Skin epidermis (tissue), 12 donors: ENCODE results near the gene NR1I3.
"Not testable (repeated sequence)": the region's sequence is repeated elsewhere in the genome, so short reads cannot be mapped to it uniquely, and the experiment has no call there.

Source experiments
- H3K27ac ChIP-seq, 21 experiments: fragments of 200-600 bp; sonication (generic) in 11 of 21; one replicate each; pipeline ENCODE4 v1.5.0; 2020; ENCODE audit warnings: mild to moderate bottlenecking in 3 of 21, inconsistent platforms in 2 of 21, moderate library complexity in 2 of 21
- H3K4me3 ChIP-seq, 7 experiments: fragments of 200-600 bp; sonication (generic) in 2 of 7; one replicate each; pipeline ENCODE4 v1.5.0; 2020; ENCODE audit warnings: inconsistent platforms in 2 of 7, mild to moderate bottlenecking in 2 of 7, moderate library complexity in 1 of 7

NR1I3 gene

GRCh38 chr1:161255302-161255701, 17.3 kb upstream of the NR1I3 start:
- H3K4me3 ChIP-seq: not testable (repeated sequence)
- peak overlapping the region in 1 of 21 experiments; percentile 45 for H3K27ac ChIP-seq

DNA sequence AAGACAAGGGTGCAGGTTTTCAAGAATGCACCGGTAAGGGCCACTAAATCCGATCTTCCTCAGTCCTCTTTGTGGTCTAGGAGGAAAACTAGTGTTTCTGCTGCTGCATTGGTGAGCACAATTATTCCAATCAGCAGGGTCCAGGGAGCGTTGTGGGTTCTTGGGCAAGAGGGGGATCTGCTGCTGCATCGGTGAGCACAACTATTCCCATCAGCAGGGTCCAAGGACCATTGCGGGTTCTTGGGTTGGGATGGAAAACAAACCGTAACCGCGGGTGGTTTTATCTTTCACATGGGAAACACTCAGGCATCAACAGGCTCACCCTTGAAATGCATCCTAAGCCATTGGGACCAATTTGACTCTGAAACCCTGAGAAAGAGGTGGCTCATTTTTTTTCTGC, 13.6 kb upstream of the NR1I3 start:
- H3K27ac ChIP-seq: no peak overlapping the region
- H3K4me3 ChIP-seq: no peak overlapping the region

DNA sequence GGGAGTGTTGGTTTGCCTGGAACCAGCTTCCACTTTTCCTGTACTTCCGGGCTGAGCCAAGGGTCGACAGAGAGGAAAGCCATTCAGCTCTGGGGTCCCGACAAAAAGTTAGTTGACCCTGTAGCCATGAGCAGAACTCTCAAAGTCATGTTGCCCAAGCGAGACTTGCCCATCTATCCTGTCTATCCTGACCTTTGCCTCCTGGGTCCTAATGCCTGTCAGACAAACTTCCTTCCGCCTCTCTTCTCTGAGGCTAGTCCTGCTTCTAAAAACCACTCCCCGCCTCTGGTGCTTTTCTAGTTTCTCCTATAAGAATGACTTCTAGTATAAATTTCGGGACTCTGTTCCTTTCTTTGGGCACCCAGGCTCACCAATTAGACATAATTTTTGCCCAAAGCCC, 12.8 kb upstream of the NR1I3 start:
- no peak overlapping the region for H3K4me3 ChIP-seq
- H3K27ac ChIP-seq: no peak overlapping the region

DNA sequence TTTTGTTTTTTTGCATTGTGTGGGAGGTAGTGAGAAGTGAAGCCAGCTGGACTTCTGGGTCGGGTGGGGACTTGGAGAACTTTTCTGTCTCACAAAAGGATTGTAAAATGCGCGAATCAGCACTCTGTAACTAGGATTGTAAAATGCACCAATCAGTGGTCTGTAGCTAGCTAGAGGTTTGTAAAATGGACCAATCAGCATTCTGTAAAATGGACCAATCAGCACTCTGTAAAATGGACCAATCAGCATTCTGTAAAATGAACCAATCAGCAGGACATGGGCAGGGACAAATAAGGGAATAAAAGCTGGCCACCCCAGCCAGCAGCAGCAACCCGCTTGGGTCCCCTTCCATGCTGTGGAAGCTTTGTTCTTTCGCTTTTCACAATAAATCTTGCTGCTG, 12.1 kb upstream of the NR1I3 start:
- not testable (repeated sequence) for H3K4me3 ChIP-seq, H3K27ac ChIP-seq

DNA sequence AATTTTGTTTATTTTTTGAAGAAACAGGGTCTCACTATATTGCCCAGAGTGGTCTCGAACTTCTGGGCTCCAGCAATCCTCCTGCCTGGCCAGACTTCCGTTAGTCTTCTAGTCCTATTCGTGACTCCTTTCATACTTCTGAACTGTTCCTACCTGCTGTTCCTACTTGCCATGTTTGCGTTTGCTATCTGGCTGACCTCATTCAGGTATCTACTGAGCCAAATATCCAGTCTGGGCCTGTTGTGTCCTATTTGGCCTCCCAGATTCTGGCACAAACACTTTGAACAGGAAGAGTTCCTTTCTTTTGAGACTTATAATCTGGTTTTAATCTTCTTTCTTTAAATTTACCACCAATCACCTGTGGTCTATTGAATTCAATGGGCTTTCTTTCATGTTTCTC, 6.9 kb upstream of the NR1I3 start:
- Histone ChIP-seq H3K4me3 (no peak overlapping the region), H3K27ac (no peak overlapping the region)

DNA sequence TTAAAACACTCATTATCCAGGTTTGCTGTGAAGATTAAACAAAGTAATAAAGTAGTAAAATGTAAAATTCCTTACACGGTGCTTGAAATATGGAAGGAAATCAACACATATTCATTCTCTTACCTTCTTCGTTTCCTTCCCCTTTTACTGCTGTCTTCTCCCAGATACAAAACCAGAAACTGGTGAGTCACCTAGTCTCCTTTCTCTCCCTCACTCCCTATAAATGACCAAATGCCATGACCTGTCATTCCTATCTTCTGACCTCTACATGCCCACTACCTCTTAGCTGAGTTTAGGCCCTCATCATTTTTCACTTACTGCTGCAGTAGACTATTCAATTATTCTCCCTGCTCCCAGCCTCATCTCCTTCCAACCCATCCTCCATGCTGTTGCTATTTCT, 4.3 kb upstream of the NR1I3 start:
- no peak overlapping the region for H3K4me3 ChIP-seq
- H3K27ac ChIP-seq: no peak overlapping the region

DNA sequence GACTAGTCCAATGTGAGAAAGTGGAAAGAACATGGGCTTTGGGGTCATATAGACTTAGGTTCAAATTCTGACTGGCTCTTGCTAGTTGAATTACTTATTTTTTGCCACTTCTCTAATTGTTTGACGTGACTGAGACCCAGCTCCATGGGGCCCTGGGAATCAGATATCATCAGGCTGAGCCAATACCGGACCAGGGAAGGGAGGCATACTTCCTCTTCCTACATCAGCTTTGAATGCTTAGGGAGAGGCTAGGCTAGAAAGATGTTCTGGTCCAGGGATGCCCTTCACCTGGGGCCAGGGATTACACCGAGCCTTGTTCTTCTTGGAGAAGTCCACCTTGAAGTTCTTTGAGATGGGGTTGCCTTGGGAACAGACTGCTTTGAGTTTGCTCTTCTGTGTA, 3.7 kb upstream of the NR1I3 start:
- Histone ChIP-seq H3K27ac (no peak overlapping the region), H3K4me3 (no peak overlapping the region)

- no peak overlapping the region for H3K27ac ChIP-seq
These were observed 1.8 kb downstream of the NR1I3 start for GRCh38 chr1:161235957-161236775.

GRCh38 chr1:161233102-161233501, 4.9 kb downstream of the NR1I3 start:
- H3K4me3 ChIP-seq: no peak overlapping the region
- H3K27ac ChIP-seq: no peak overlapping the region

More at GRCh38 chr1:161235957-161236775, 1.8 kb downstream of the NR1I3 start:
- H3K4me3 ChIP-seq: no peak overlapping the region

DNA sequence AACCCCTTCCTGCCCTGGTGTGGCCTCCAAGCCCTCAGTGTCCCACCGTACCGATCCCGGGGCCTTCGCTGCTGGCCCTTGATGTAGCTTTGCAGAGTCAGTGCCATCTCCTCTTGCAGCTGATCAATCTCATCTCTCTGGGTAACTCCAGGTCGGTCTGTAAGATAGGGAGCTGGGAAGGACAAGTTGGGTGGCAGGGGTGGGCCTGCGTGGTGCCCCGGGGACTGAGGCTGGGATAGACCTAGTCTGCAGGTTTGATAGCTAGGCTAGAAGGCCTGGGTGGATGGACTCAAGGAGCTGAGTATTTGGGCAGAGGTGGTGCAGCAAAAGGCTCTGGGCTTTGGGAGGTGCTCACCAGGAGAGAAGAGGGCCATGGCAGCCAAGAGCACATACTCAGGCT, 7.2 kb downstream of the NR1I3 start:
- no peak overlapping the region for H3K27ac ChIP-seq
- H3K4me3 ChIP-seq: no peak overlapping the region

GRCh38 chr1:161229896-161230295, 8.1 kb downstream of the NR1I3 start:
- Histone ChIP-seq H3K4me3 (no peak overlapping the region), H3K27ac (no peak overlapping the region)

- Histone ChIP-seq H3K27ac (peak overlapping the region in 9 of 21 experiments; percentile 10 to 88 (median 64)), H3K4me3 (no peak overlapping the region)
These were observed 10.0 kb downstream of the NR1I3 start for GRCh38 chr1:161228032-161228431.

DNA sequence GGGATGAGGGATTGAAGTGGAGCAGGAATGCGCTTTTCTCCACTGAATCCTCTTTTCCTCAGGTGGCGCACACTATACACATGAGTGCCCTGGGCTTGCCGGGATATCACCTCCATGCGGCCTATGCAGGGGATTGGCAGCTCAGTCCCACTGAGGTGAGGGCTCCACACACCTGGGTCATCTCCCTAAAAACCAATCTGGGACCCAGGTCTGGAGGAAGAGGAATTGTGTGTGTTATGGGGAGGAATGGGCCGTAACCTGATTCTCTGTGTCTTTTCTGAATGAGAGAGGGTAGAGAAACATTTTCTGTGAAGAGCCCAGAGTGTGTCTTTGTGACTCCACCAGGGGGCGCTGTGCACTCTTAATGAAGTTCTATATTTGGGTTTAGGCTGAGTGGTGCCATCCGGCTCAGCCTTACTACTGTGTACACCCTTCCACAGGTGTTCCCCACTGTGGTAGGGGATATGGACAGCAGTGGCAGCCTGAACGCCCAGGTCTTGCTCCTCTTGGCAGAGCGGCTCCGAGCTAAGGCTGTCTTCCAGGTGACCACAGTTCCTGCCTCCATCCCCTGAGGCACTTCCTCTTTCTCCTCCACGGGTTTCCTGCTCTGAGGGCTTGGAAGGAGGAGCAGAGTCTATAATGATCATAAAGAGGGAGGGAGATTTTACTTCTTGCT, 10.7 kb downstream of the NR1I3 start:
- Histone ChIP-seq H3K4me3 (peak overlapping the region in 3 of 7 experiments; percentile 12 to 16 (median 15)), H3K27ac (peak overlapping the region in 15 of 21 experiments; percentile 10 to 88 (median 80))

DNA sequence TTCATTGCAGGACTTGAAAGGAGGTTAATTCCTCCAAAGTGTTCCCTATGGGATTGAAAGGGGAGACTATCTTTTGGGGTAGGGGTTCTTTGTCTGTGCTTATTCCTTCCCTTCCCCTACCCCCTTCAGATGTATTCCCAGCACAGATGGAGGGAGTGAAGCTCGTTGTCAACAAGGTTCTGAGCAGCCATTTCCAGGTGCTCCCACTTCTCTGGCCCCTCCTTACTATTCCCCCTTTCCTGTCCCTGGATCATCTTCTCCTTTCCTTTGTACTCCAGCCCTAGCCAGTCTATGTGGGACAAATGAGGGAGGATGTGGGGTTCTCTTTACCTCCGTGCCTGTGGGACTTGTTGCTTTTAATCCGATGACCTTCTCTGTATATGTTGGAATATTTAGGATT, 11.2 kb downstream of the NR1I3 start:
- Histone ChIP-seq H3K4me3 (peak overlapping the region in 6 of 7 experiments; percentile 51 to 91 (median 66)), H3K27ac (peak overlapping the region in 16 of 21 experiments; percentile 55 to 88 (median 84))

- peak overlapping the region; percentile 55 to 88 (median 82) for H3K27ac ChIP-seq
These were observed 11.7 kb downstream of the NR1I3 start for GRCh38 chr1:161226320-161226711.

DNA sequence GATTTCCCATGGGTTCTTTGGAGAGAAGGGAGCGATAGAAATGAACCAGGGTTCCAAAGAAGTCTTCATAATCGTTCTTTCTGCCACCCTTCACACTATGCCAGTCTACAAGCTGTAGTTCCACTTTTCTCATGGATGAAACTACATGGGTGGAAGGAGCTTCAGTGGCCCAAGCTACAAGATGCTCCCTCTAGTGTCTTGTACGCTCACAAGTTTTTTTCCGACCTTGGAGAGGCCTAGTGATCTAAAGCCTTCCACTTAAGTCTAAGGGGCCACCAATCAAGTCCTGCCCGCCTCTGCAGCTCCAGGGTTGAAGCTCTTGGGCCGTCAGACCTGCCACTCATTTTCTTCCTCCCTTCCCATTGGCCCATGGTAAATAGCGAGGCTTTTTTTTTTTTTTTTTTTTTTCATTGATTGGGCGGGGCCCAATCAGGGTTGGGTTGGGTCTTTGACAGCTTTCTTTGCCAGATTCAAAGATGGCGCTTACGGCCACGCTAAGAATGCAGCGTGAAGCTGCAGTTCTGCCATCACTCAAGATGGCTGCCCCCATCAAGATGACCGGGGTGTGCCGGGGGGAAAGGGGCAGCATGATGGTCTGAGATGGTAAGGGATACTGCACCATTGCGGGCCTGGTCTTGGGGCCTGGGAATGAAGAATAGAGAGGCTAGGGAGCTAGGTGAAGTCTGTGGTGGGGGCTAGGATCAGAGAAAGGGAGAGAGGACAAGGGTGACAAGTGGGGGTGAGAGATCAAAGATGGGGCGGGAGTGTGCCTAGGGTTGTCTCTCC, 12.3 kb downstream of the NR1I3 start, which contains the start of gene TOMM40L:
TSS of gene TOMM40L (plus strand) at position 527 of the 786 bp plus-strand sequence. CDS start 430 bp downstream, outside the sequence.
- H3K27ac ChIP-seq: peak within 1 kb of the TSS; percentile 55 to 88 (median 82)
- peak within 1 kb of the TSS; percentile 51 to 91 (median 64) for H3K4me3 ChIP-seq

More at GRCh38 chr1:161226320-161226711, 11.7 kb downstream of the NR1I3 start:
- peak overlapping the region; percentile 51 to 91 (median 64) for H3K4me3 ChIP-seq

DNA sequence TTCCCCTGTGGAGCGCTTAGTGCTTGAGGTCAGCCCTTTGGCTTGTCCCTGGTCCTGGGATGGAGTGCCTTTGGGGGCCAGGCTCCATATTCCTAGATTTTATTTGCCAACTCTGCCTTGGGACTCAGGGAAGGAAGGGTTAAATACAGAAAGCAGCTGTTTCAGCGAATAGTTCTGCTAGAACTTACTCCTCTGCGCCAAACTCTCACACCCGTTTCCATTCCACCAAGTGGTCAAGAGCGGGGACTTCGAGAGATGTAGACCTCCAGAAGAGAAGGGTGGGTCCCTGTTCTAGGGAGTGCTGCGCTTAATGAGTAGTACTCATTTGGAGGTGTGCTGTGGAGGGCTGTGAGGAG, 12.8 kb downstream of the NR1I3 start:
- H3K4me3 ChIP-seq: no peak overlapping the region
- peak overlapping the region in 18 of 21 experiments; percentile 0 to 87 (median 57) for H3K27ac ChIP-seq

DNA sequence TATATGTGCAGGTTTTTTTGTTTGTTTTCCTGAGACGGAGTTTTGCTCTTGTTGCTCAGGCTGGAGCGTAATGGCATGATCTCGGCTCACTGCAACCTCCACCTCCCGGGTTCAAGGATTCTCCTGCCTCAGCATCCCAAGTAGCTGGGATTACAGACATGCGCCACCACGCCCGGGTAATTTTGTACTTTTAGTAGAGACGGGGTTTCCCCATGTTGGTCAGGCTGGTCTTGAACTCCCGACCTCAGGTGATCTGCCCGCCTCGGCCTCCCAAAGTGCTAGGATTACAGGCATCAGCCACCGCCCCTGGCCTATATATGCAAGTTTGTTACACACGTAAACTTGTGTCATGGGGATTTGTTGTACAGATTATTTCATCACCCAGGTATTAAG, 13.3 kb downstream of the NR1I3 start:
- peak overlapping the region in 9 of 21 experiments; percentile 0 to 87 (median 48) for H3K27ac ChIP-seq
- not testable (repeated sequence) for H3K4me3 ChIP-seq

GRCh38 chr1:161223805-161224694, 14.0 kb downstream of the NR1I3 start:
- Histone ChIP-seq H3K27ac (no peak overlapping the region), H3K4me3 (no peak overlapping the region)
